Fibroblast of lung (primary cell): ENCODE results near the gene CCNE1.

Experiments used
- CTCF ChIP-seq, 2 donors: IDR thresholded peaks in 1 of 2; conservative IDR thresholded peaks in 1 of 2; 1 replicate in 1 of 2; 2 replicates in 1 of 2; pipeline ENCODE4 v1.5.1; 2011 to 2012; ENCODE audit warnings: low read length in 2 of 2, control low read depth in 1 of 2, inconsistent platforms in 1 of 2, low read depth in 1 of 2, mild to moderate bottlenecking in 1 of 2
- EZH2 ChIP-seq: IDR thresholded peaks from 2 replicates; pipeline ENCODE4 v1.5.1; 2012; ENCODE audit warnings: low read length, control low read depth, mild to moderate bottlenecking; ENCODE audit errors: missing control alignments

- peak; percentile 39 to 67 for TF ChIP-seq CTCF (conservative IDR thresholded peaks at IDR 0.05 in 1 of 2, IDR thresholded peaks at IDR 0.05 in 1 of 2; ENCODE audit: low read depth in 1 of 2, low read length in 2 of 2)
- no peak for TF ChIP-seq EZH2
Observed at GRCh38 chr19:29873024-29873800, 61.4 kb downstream of the CCNE1 start.
